ENCODE results near the gene POU2F1.
"Not testable (repeated sequence)": the region's sequence is repeated elsewhere in the genome, so short reads cannot be mapped to it uniquely, and the experiment has no call there.

The POU2F1 gene

GRCh38 chr1:167231873-167232450 is 11.3 kb downstream of the POU2F1 start:
- DNase-seq, result no peak

GRCh38 chr1:167232801-167233200 is 12.1 kb downstream of the POU2F1 start:
- DNase-seq, result no peak

GRCh38 chr1:167233373-167233772 is 12.7 kb downstream of the POU2F1 start:
- DNase-seq, result no peak

- DNase-seq, result no peak
Measured at GRCh38 chr1:167237000-167237399, 16.3 kb downstream of the POU2F1 start.

GRCh38 chr1:167238713-167239112 is 18.0 kb downstream of the POU2F1 start:
- DNase-seq, result no peak

GRCh38 chr1:167239257-167239656 is 18.6 kb downstream of the POU2F1 start:
- DNase-seq, result no peak

GRCh38 chr1:167244244-167244643 is 23.6 kb downstream of the POU2F1 start:
- DNase-seq, result no peak

GRCh38 chr1:167245168-167245567 is 24.5 kb downstream of the POU2F1 start:
- DNase-seq, result not testable (repeated sequence)

- DNase-seq, result no peak
Measured at GRCh38 chr1:167246971-167247370, 26.3 kb downstream of the POU2F1 start.

- DNase-seq, result no peak
Measured at GRCh38 chr1:167247754-167248153, 27.1 kb downstream of the POU2F1 start.

GRCh38 chr1:167248707-167249642 is 28.3 kb downstream of the POU2F1 start:
- DNase-seq, result no peak

GRCh38 chr1:167249702-167250101 is 29.0 kb downstream of the POU2F1 start:
- no peak for DNase-seq

GRCh38 chr1:167250482-167250881 is 29.8 kb downstream of the POU2F1 start:
- DNase-seq, result no peak

- no peak for DNase-seq
Measured at GRCh38 chr1:167251472-167251871, 30.8 kb downstream of the POU2F1 start.

GRCh38 chr1:167252986-167253385 is 32.3 kb downstream of the POU2F1 start:
- DNase-seq, result no peak

- DNase-seq, result no peak
Measured at GRCh38 chr1:167258858-167259257, 38.2 kb downstream of the POU2F1 start.

GRCh38 chr1:167262836-167263235 is 42.1 kb downstream of the POU2F1 start:
- no peak for DNase-seq

- DNase-seq, result no peak
Measured at GRCh38 chr1:167263344-167263743, 42.7 kb downstream of the POU2F1 start.

GRCh38 chr1:167263819-167264464 is 43.3 kb downstream of the POU2F1 start:
- DNase-seq, result no peak

- no peak for DNase-seq
Measured at GRCh38 chr1:167266965-167267364, 46.3 kb downstream of the POU2F1 start.

GRCh38 chr1:167268347-167268787 is 47.7 kb downstream of the POU2F1 start:
- DNase-seq, result no peak

- DNase-seq, result no peak
Measured at GRCh38 chr1:167270349-167271092, 49.8 kb downstream of the POU2F1 start.

- no peak for DNase-seq
Measured at GRCh38 chr1:167272369-167272957, 51.8 kb downstream of the POU2F1 start.
